Measurements from ENCODE around the gene DNAAF1.
"Not testable (repeated sequence)": the region's sequence is repeated elsewhere in the genome, so short reads cannot be mapped to it uniquely, and the experiment has no call there.

Gene DNAAF1

GRCh38 chr16:84215531-84215930 is 70.4 kb downstream of the DNAAF1 start:
- no peak overlapping the region for H3K27ac ChIP-seq
- no peak for TF ChIP-seq CTCF (conservative IDR thresholded peaks at IDR 0.05)

- H3K27ac ChIP-seq, result not testable (repeated sequence)
Measured at GRCh38 chr16:84216144-84216543, 71.0 kb downstream of the DNAAF1 start.

- H3K27ac ChIP-seq, result no peak overlapping the region
- no peak for TF ChIP-seq CTCF (conservative IDR thresholded peaks at IDR 0.05)
Measured at GRCh38 chr16:84218176-84218823, 73.2 kb downstream of the DNAAF1 start.

- no peak for TF ChIP-seq CTCF (conservative IDR thresholded peaks at IDR 0.05)
- H3K27ac ChIP-seq, result no peak overlapping the region
Measured at GRCh38 chr16:84218956-84219355, 73.8 kb downstream of the DNAAF1 start.

- no peak overlapping the region for H3K27ac ChIP-seq
- TF ChIP-seq CTCF (conservative IDR thresholded peaks at IDR 0.05), result no peak
Measured at GRCh38 chr16:84220851-84221250, 75.7 kb downstream of the DNAAF1 start.

- no peak for TF ChIP-seq CTCF (conservative IDR thresholded peaks at IDR 0.05)
- no peak overlapping the region for H3K27ac ChIP-seq
Measured at GRCh38 chr16:84223456-84223855, 78.3 kb downstream of the DNAAF1 start.

- H3K27ac ChIP-seq, result no peak overlapping the region
- TF ChIP-seq CTCF (conservative IDR thresholded peaks at IDR 0.05), result no peak
Measured at GRCh38 chr16:84224554-84224953, 79.4 kb downstream of the DNAAF1 start.

GRCh38 chr16:84225126-84225525 is 80.0 kb downstream of the DNAAF1 start:
- no peak for TF ChIP-seq CTCF (conservative IDR thresholded peaks at IDR 0.05)
- no peak overlapping the region for H3K27ac ChIP-seq
